ENCODE data around the gene ACER3. TPM values are rescaled to one million over a fixed set of nuclear protein-coding genes. Genes with fewer than 3 reads are reported as not detected.

The ACER3 gene
- total and polyA plus RNA-seq, 2 of the 4 experiments (the other 2 are of a cell fraction), result 3.5 to 10.0 TPM

DNA sequence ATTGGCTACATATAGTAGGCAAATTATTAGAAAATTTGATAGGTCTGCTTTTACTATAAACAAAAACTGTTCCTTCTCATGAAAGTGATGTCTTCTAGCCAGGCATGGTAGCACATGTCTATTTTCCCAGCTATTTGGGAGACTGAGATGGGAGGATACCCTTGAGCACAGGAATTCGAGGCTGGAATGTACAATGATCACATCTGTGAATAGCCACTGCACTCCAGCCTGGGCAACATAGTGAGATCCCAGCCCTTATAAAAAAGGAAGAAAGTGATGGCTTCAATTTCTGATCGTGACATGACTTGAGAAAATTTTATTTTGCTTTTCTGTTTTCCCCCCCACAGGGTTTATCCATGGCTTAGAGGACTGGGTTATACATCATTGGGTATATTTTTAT is 154.0 kb downstream of the ACER3 start:
- H3K9ac ChIP-seq (ENCODE audit: low read depth, low read length), result no peak overlapping the region
- TF ChIP-seq CHD1 (IDR thresholded peaks at IDR 0.05; ENCODE audit: low read depth, low read length) (no peak), RFX5 (IDR thresholded peaks at IDR 0.05; ENCODE audit: low read depth, low read length) (no peak), FOS (IDR thresholded peaks at IDR 0.05; ENCODE audit: low read depth, low read length) (no peak), MAFK (IDR thresholded peaks at IDR 0.05; ENCODE audit: low read depth, low read length) (no peak), MXI1 (IDR thresholded peaks at IDR 0.05; ENCODE audit: borderline replicate concordance, low read depth, low read length) (no peak), MAZ (IDR thresholded peaks at IDR 0.05; ENCODE audit: borderline replicate concordance, low read depth, low read length) (no peak), CTCF (conservative IDR thresholded peaks at IDR 0.05; ENCODE audit: low read depth, low read length) (no peak), RAD21 (IDR thresholded peaks at IDR 0.05; ENCODE audit: low read length) (no peak), NFE2L2 (IDR thresholded peaks at IDR 0.05; ENCODE audit: low read depth, low read length) (no peak), ELK1 (IDR thresholded peaks at IDR 0.05; ENCODE audit: borderline replicate concordance, low read depth, low read length) (no peak)
- TF ChIP-seq, protein P1, sequence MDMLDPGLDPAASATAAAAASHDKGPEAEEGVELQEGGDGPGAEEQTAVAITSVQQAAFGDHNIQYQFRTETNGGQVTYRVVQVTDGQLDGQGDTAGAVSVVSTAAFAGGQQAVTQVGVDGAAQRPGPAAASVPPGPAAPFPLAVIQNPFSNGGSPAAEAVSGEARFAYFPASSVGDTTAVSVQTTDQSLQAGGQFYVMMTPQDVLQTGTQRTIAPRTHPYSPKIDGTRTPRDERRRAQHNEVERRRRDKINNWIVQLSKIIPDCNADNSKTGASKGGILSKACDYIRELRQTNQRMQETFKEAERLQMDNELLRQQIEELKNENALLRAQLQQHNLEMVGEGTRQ (IDR thresholded peaks at IDR 0.05; ENCODE audit: low read depth, low read length), result no peak
- no peaks in the 10 kb centered on the region for H3K36me3 ChIP-seq (ENCODE audit: control insufficient read depth, insufficient read depth, low read length)
- H3K56ac ChIP-seq (ENCODE audit: extremely low read depth, insufficient read depth, low read length), result no peak overlapping the region
- H3K4me1 ChIP-seq (ENCODE audit: control insufficient read depth, insufficient read depth, low read length), result 0 out of 2 replicates have a peak, but pooled peaks cover 1% of the 10 kb centered on the region
- no peak overlapping the region for H2BK15ac ChIP-seq (ENCODE audit: low read depth, low read length)
- H2BK5ac ChIP-seq (ENCODE audit: low read depth, low read length, poor library complexity, severe bottlenecking), result no peak overlapping the region
- no peak overlapping the region for H4K5ac ChIP-seq (ENCODE audit: low read depth, low read length)
- no peak overlapping the region for H2AK5ac ChIP-seq (ENCODE audit: low read depth, low read length)
- H3K9me1 ChIP-seq (ENCODE audit: insufficient read depth, low read length), result no peaks in the 10 kb centered on the region
- H3K4ac ChIP-seq (ENCODE audit: low read depth, low read length), result no peak overlapping the region
- no peak for DNase-seq
- H3K23ac ChIP-seq (ENCODE audit: low read depth, low read length), result no peak overlapping the region
- POLR2A ChIA-PET (ENCODE audit: unreplicated experiment), result no interaction called here
- H3K27ac ChIP-seq (ENCODE audit: insufficient read depth, low read length), result no peak overlapping the region
- WGBS, 2 experiments (ENCODE audit: extremely low coverage in 2 of 2, insufficient read length in 1 of 2), result no CpG with 5 or more reads among the region's 2 CpGs
- H3K18ac ChIP-seq (ENCODE audit: low read depth, low read length), result no peak overlapping the region
- dilution Hi-C loops (cut with HindIII; ENCODE audit: low sequenced_read_pairs, unreplicated experiment) (no loop called here), intact Hi-C loops (cut with micrococcal nuclease) (loop anchor here (5.0 kb wide), 2 partner anchors 72 to 92 kb away; no protein-coding TSS in a partner anchor), in situ Hi-C loops (cut with MboI; ENCODE audit: low sequenced_read_pairs) (no loop called here)
- H3K4me3 ChIP-seq (ENCODE audit: insufficient read depth, low read depth, low read length), result no peak overlapping the region
- H2AFZ ChIP-seq (replicated peaks; ENCODE audit: low read length, poor library complexity), result no peak overlapping the region
- no peaks in the 10 kb centered on the region for H4K20me1 ChIP-seq (ENCODE audit: insufficient read depth, low read length)
- no TSS peak for BruUV-seq (replicated peaks)
- no peak overlapping the region for H4K8ac ChIP-seq (ENCODE audit: low read depth in 2 of 2, low read length in 2 of 2)
- H4K91ac ChIP-seq (ENCODE audit: insufficient read depth, low read depth, low read length), result no peak overlapping the region
- H2BK120ac ChIP-seq (ENCODE audit: low read depth, low read length), result no peak overlapping the region
- CTCF ChIA-PET, result no interaction called here
- no peak for ATAC-seq (ENCODE audit: low read depth)
- no peak overlapping the region for H2BK20ac ChIP-seq (ENCODE audit: low read depth, low read length)
- H3K27me3 ChIP-seq (ENCODE audit: control insufficient read depth, insufficient read depth, low read length), result no peaks in the 10 kb centered on the region
- H3K79me1 ChIP-seq (ENCODE audit: low read depth in 1 of 2, low read length in 2 of 2), result no peaks in the 10 kb centered on the region
- no peak overlapping the region for H3K14ac ChIP-seq (replicated peaks; ENCODE audit: low read depth, low read length)
- H3K9me3 ChIP-seq (ENCODE audit: control insufficient read depth, insufficient read depth, low read length), result no peaks in the 10 kb centered on the region
- H3K4me2 ChIP-seq (ENCODE audit: low read depth, low read length), result no peak overlapping the region
- no peak overlapping the region for H2AK9ac ChIP-seq (replicated peaks; ENCODE audit: low read depth, low read length, poor library complexity)
